Measurements from ENCODE around the gene ACLY. TPM values are rescaled to one million over a fixed set of nuclear protein-coding genes. Genes with fewer than 3 reads are reported as not detected.
A peak's percentile ranks its signal among the peaks of the same experiment; 100 is the strongest.

The ACLY gene
- 225 TPM for polyA plus RNA-seq (2013, experiment 1 of 2)
- polyA plus RNA-seq (2013, experiment 2 of 2), result 234 TPM

DNA sequence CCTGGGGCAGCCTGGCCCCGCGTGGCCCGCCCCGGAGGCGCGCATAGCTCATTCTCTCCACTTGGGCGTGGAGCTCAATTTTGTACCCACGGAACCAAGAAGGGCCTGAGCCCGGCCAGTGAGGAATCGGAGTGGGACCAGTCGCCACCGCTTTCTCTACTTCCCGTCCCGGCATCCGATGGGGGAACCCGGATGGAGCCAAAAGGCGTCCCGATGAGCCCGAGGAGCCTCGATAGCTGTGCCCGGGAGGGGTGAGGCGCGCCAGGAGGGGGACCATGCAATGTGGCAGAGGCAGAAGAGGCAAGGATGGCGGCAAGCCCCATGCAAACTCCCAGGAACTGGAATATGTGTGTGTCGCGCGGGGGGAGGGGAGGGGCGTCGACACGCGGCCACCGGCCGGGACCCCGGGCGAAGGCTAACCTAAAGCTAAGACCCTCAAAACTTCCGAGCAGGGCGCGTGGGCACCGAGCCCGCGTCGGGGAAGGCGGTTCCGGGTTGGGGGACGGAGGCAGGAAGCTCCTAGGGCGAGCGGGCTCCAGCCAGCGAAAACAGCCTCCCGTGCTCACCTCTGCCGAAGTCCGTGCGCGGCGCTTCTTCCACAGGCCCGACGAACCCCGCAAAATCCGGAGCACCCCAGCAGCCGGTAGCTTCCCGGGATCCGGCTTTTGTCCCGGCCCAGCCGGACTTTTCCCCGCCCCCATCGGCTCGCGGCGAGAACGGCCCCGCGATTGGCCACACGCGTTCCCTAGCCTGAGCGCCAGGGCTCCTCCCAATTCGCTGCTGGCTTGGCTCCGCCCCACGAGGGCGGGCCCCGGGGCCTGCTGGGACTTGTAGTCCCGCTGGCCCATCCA, at the start of gene ACLY:
ACLY (minus strand) TSS at position 638 of the 851 bp plus-strand sequence. CDS start 5,078 bp downstream, outside the sequence.
- H3K9me3 ChIP-seq (ENCODE audit: insufficient read depth, low read depth, low read length), result no peaks in the 10 kb centered on the region
- WGBS, result under 1% methylated on average over 80 of the region's 80 CpGs

DNA sequence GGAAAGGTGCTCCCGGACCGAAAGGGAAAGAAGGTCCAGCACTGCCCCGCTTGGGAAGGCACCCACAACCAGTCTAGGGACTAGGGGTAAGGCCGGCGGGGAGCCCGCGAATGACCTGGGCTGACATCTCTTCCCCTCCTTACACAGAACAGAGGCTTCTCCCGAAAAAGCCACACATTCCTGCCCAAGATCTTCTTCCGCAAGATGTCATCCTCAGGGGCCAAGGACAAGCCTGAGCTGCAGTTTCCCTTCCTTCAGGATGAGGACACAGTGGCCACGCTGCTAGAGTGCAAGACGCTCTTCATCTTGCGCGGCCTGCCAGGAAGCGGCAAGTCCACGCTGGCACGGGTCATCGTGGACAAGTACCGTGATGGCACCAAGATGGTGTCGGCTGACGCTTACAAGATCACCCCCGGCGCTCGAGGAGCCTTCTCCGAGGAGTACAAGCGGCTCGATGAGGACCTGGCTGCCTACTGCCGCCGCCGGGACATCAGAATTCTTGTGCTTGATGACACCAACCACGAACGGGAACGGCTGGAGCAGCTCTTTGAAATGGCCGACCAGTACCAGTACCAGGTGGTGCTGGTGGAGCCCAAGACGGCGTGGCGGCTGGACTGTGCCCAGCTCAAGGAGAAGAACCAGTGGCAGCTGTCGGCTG, 49.3 kb upstream of the ACLY start:
- 94% methylated on average over 37 of the region's 37 CpGs for WGBS
- H3K9ac ChIP-seq (ENCODE audit: low read depth, low read length), result peak overlapping the region; percentile 90

More for the DNA sequence above, at the start of gene ACLY:
- H3K4me3 ChIP-seq (ENCODE audit: low read length), result peak within 1 kb of the TSS; percentile 98
- H3K4me1 ChIP-seq (ENCODE audit: insufficient read depth, low read length), result peaks cover 43% of the 10 kb centered on the region
- peak within 1 kb of the TSS; percentile 83 for H3K27ac ChIP-seq (ENCODE audit: low read depth, low read length)
- no peaks in the 10 kb centered on the region for H3K27me3 ChIP-seq (ENCODE audit: insufficient read depth, low read length)
- peak within 1 kb of the TSS; percentile 97 for H3K9ac ChIP-seq (ENCODE audit: low read depth, low read length)
- H3K36me3 ChIP-seq (ENCODE audit: insufficient read depth, low read length), result peaks cover 16% of the 10 kb centered on the region

DNA sequence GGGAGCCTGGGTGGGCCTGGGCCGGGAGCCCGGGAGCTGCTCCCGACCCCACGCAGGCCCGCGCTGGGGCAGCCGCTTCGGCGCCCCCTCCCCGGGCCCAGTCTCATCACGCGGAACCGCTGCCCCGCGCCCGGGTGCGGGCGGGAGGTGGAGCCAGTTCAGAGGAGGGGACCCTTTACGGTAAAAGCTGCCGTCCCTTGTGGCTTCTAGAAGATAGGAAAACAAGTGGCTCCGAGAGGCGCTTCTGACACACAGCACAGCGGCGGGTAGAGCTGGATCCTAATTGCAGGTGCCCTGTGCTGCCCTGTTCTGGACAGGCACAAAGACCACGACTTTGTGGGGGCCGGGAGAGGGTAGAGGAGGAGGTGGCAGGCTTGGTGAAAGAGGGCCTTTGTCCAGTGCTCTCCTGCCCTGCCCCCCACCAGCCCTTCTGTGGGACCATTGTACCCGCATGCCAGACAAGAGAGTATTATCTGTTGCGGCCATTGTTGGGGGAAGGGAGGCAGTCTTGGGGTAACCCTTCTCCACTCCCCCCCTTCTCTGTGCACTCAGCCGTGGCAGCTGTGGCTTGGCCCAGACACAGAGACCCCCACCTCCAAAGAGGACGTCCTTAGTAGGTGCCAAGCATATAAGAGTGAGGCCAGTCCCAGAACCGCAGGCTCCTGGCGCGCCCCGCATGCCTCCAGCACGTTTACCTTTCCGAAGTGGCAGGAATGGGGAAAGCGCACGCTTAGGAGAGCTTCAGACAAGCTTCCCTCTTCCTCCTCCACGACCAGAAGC, 48.6 kb upstream of the ACLY start:
- H3K27ac ChIP-seq (ENCODE audit: low read depth, low read length), result peak overlapping the region; percentile 63
- H3K9me3 ChIP-seq (ENCODE audit: insufficient read depth, low read depth, low read length), result no peaks in the 10 kb centered on the region
- peak overlapping the region; percentile 90 for H3K9ac ChIP-seq (ENCODE audit: low read depth, low read length)
- no peaks in the 10 kb centered on the region for H3K27me3 ChIP-seq (ENCODE audit: insufficient read depth, low read length)
- 30% methylated on average over 37 of the region's 39 CpGs for WGBS
- H3K4me1 ChIP-seq (ENCODE audit: insufficient read depth, low read length), result peaks cover 6% of the 10 kb centered on the region; the same call in 1 of the 2 replicates
- H3K4me3 ChIP-seq (ENCODE audit: low read length), result peak overlapping the region; percentile 82
- H3K36me3 ChIP-seq (ENCODE audit: insufficient read depth, low read length), result peaks cover 26% of the 10 kb centered on the region

More for the DNA sequence above, 49.3 kb upstream of the ACLY start:
- Histone ChIP-seq H3K4me1 (ENCODE audit: insufficient read depth, low read length) (peaks cover 6% of the 10 kb centered on the region; the same call in 1 of the 2 replicates), H3K27me3 (ENCODE audit: insufficient read depth, low read length) (no peaks in the 10 kb centered on the region), H3K9me3 (ENCODE audit: insufficient read depth, low read depth, low read length) (no peaks in the 10 kb centered on the region), H3K4me3 (ENCODE audit: low read length) (peak overlapping the region; percentile 82), H3K27ac (ENCODE audit: low read depth, low read length) (no peak overlapping the region), H3K36me3 (ENCODE audit: insufficient read depth, low read length) (peaks cover 34% of the 10 kb centered on the region)

GRCh38 chr17:41966463-41967140, 47.9 kb upstream of the ACLY start, which contains the start of gene CNP:
Gene CNP (plus strand): TSS chr17:41966795. CDS start chr17:41966885, 90 bp downstream.
- H3K36me3 ChIP-seq (ENCODE audit: insufficient read depth, low read length), result peaks cover 19% of the 10 kb centered on the region
- peaks cover 6% of the 10 kb centered on the region; the same call in 1 of the 2 replicates for H3K4me1 ChIP-seq (ENCODE audit: insufficient read depth, low read length)
- WGBS, result under 1% methylated on average over 71 of the region's 71 CpGs

DNA sequence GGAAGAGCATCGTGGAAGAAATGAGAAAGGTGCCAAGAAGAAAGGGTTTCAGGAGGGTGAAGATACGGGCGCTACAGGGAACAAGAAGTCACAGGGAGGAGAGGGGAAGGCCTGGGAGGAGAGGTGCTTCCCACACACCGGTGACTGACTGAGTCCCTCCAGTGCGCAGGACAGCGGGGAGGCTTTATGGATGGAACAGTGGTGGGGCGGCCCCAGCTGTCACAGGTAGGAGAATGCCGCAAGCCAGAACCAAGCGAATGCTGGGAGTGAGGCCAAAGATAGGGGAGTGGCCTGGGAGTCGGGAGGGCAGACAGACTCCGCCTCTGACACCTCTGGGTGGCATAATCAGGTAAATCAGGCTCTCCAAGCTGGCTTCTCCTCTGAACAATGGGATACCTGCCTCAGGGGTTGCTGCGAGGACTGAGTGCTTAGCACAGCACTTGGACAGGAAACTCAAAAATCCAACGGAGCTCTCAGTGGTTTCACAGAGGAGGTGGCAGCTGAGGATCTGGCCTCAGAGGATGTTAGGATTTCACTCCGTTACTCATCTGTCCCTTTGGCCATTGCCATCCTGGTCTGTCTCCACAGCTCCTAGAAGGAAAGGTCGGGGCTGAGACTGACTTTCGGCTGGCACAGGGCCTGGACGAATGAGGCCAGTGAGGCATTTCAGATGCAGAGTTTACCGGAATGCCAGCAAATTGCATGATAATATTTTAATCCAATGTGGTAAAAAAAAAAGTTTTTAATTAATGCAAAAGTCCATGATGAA, 47.1 kb upstream of the ACLY start:
- Histone ChIP-seq H3K27ac (ENCODE audit: low read depth, low read length) (peak overlapping the region; percentile 54; the same call in 1 of the 2 replicates), H3K36me3 (ENCODE audit: insufficient read depth, low read length) (peaks cover 15% of the 10 kb centered on the region)
- WGBS, result 8% methylated on average over 18 of the region's 18 CpGs

More at GRCh38 chr17:41966463-41967140, 47.9 kb upstream of the ACLY start, which contains the start of gene CNP:
- Histone ChIP-seq H3K9ac (ENCODE audit: low read depth, low read length) (peak within 1 kb of the TSS; percentile 90), H3K4me3 (ENCODE audit: low read length) (peak within 1 kb of the TSS; percentile 82), H3K9me3 (ENCODE audit: insufficient read depth, low read depth, low read length) (no peaks in the 10 kb centered on the region), H3K27ac (ENCODE audit: low read depth, low read length) (peak within 1 kb of the TSS; percentile 63), H3K27me3 (ENCODE audit: insufficient read depth, low read length) (no peaks in the 10 kb centered on the region)

DNA sequence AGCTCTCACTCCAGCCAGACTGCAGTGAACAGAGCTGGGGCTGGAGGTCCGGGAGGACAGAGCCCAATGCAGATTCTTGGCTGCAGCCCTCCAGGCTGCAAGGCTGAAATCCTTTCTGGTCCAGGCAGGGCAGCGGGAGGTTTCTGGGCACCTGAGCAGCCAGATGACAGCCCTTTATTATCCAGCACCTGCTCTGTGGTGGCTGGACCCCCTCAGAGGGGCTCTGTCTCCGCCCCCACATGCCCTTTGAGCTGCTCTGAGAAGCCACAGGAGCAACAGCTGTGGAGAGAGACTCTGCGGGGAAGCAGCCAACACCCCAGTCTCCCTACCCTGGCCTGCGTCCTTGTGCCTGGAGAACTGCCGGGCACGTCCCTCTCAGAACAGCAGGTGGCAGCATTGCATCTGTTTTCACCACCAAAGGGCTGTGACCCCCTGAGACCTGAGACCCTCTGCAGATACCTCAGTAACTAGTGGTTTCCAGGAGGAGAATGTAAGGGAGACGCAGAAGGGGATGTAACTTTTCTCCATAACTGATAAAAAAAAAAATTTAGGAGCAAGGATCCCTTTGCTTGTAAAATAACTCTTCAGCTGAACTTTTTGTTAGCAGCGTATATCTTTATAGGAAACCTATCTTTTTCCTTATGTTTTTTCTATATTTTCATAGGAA, 44.1 kb upstream of the ACLY start:
- 30% methylated on average over 8 of the region's 9 CpGs for WGBS
- no peaks in the 10 kb centered on the region for H3K27me3 ChIP-seq (ENCODE audit: insufficient read depth, low read length)
- no peak overlapping the region for H3K4me3 ChIP-seq (ENCODE audit: low read length)
- H3K4me1 ChIP-seq (ENCODE audit: insufficient read depth, low read length), result peaks cover 16% of the 10 kb centered on the region
- no peak overlapping the region; the same call in 1 of the 2 replicates for H3K27ac ChIP-seq (ENCODE audit: low read depth, low read length)
- no peak overlapping the region for H3K9ac ChIP-seq (ENCODE audit: low read depth, low read length)
- H3K9me3 ChIP-seq (ENCODE audit: insufficient read depth, low read depth, low read length), result no peaks in the 10 kb centered on the region
- no peaks in the 10 kb centered on the region for H3K36me3 ChIP-seq (ENCODE audit: insufficient read depth, low read length)

More for the DNA sequence above, 47.1 kb upstream of the ACLY start:
- H3K27me3 ChIP-seq (ENCODE audit: insufficient read depth, low read length), result no peaks in the 10 kb centered on the region
- H3K9ac ChIP-seq (ENCODE audit: low read depth, low read length), result peak overlapping the region; percentile 90
- H3K9me3 ChIP-seq (ENCODE audit: insufficient read depth, low read depth, low read length), result no peaks in the 10 kb centered on the region
- H3K4me3 ChIP-seq (ENCODE audit: low read length), result peak overlapping the region; percentile 82
- H3K4me1 ChIP-seq (ENCODE audit: insufficient read depth, low read length), result peaks cover 6% of the 10 kb centered on the region; the same call in 1 of the 2 replicates

- Histone ChIP-seq H3K4me1 (ENCODE audit: insufficient read depth, low read length) (peaks cover 23% of the 10 kb centered on the region), H3K36me3 (ENCODE audit: insufficient read depth, low read length) (no peaks in the 10 kb centered on the region), H3K9ac (ENCODE audit: low read depth, low read length) (no peak overlapping the region), H3K27ac (ENCODE audit: low read depth, low read length) (no peak overlapping the region), H3K9me3 (ENCODE audit: insufficient read depth, low read depth, low read length) (no peaks in the 10 kb centered on the region), H3K4me3 (ENCODE audit: low read length) (no peak overlapping the region), H3K27me3 (ENCODE audit: insufficient read depth, low read length) (no peaks in the 10 kb centered on the region)
- 90% methylated on average over 5 of the region's 5 CpGs for WGBS
Observed at GRCh38 chr17:41962111-41962510, 43.4 kb upstream of the ACLY start.

GRCh38 chr17:41959336-41960095, 40.8 kb upstream of the ACLY start:
- Histone ChIP-seq H3K4me1 (ENCODE audit: insufficient read depth, low read length) (peaks cover 19% of the 10 kb centered on the region; the same call in 1 of the 2 replicates), H3K9me3 (ENCODE audit: insufficient read depth, low read depth, low read length) (no peaks in the 10 kb centered on the region), H3K27me3 (ENCODE audit: insufficient read depth, low read length) (no peaks in the 10 kb centered on the region), H3K36me3 (ENCODE audit: insufficient read depth, low read length) (no peaks in the 10 kb centered on the region), H3K9ac (ENCODE audit: low read depth, low read length) (peak overlapping the region; percentile 11; the same call in 1 of the 2 replicates), H3K4me3 (ENCODE audit: low read length) (no peak overlapping the region), H3K27ac (ENCODE audit: low read depth, low read length) (no peak overlapping the region; the same call in 1 of the 2 replicates)
- WGBS, result 45% methylated on average over 17 of the region's 17 CpGs

DNA sequence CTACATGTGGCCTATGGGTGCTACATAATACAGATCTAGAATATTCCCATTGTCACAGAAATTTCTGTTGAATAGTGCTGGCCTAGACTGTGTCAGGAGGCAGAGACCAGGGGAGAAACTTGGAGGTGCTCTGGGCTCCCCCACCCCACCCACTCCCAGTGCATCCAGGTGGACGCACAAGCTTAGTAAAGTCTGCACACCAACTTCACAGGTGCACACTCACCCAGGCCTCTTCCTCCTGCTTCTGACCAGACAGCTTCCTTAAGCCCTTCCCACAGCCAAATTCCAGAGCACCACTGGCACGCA, 40.2 kb upstream of the ACLY start:
- H3K27ac ChIP-seq (ENCODE audit: low read depth, low read length), result no peak overlapping the region
- H3K9ac ChIP-seq (ENCODE audit: low read depth, low read length), result peak overlapping the region; percentile 11; the same call in 1 of the 2 replicates
- 54% methylated on average over 2 of the region's 2 CpGs for WGBS
- H3K27me3 ChIP-seq (ENCODE audit: insufficient read depth, low read length), result no peaks in the 10 kb centered on the region
- H3K36me3 ChIP-seq (ENCODE audit: insufficient read depth, low read length), result no peaks in the 10 kb centered on the region
- no peaks in the 10 kb centered on the region for H3K9me3 ChIP-seq (ENCODE audit: insufficient read depth, low read depth, low read length)
- peaks cover 19% of the 10 kb centered on the region; the same call in 1 of the 2 replicates for H3K4me1 ChIP-seq (ENCODE audit: insufficient read depth, low read length)
- H3K4me3 ChIP-seq (ENCODE audit: low read length), result no peak overlapping the region

All from HUES64 (cell line).